Liver (tissue), 9 donors: ENCODE results near the gene COL21A1. TPM values are rescaled to one million over a fixed set of nuclear protein-coding genes. Genes with fewer than 3 reads are reported as not detected.

ENCODE experiments used
- DNase-seq: peaks from one replicate; pipeline ENCODE4 v3.0.0-alpha.2; 2017; ENCODE audit warnings: low spot score
- H3K27ac ChIP-seq, 2 donors: one replicate each; pipeline ENCODE4 v1.7.0; 2013; ENCODE audit warnings: inconsistent platforms in 2 of 2, low read length in 2 of 2, control low read depth in 1 of 2, low read depth in 1 of 2, mild to moderate bottlenecking in 1 of 2
- H3K27me3 ChIP-seq, 4 donors: one replicate each; pipeline versions ENCODE4 v1.6.1 to v1.7.0; 2013; ENCODE audit warnings: low read length in 3 of 4, inconsistent platforms in 1 of 4, mild to moderate bottlenecking in 1 of 4, moderate library complexity in 1 of 4; ENCODE audit not compliant: control insufficient read depth in 4 of 4, insufficient read depth in 4 of 4
- H3K36me3 ChIP-seq, 4 donors: one replicate each; pipeline versions ENCODE4 v1.6.1 to v1.7.0; 2013; ENCODE audit warnings: low read length in 3 of 4, mild to moderate bottlenecking in 3 of 4, low read depth in 1 of 4, moderate library complexity in 1 of 4; ENCODE audit not compliant: control insufficient read depth in 4 of 4, insufficient read depth in 3 of 4
- H3K4me1 ChIP-seq, 4 donors: one replicate each; pipeline versions ENCODE4 v1.6.1 to v1.7.0; 2013; ENCODE audit warnings: low read length in 3 of 4, mild to moderate bottlenecking in 3 of 4, moderate library complexity in 1 of 4; ENCODE audit not compliant: control insufficient read depth in 4 of 4, insufficient read depth in 4 of 4
- H3K4me3 ChIP-seq, 3 donors: one replicate each; pipeline versions ENCODE4 v1.6.1 to v1.7.0; 2013; ENCODE audit warnings: low read length in 3 of 3, control low read depth in 1 of 3, low read depth in 1 of 3, mild to moderate bottlenecking in 1 of 3
- H3K9ac ChIP-seq, 2 donors: one replicate each; pipeline ENCODE4 v1.7.0; 2013; ENCODE audit warnings: low read length in 2 of 2, mild to moderate bottlenecking in 2 of 2, moderate library complexity in 2 of 2, control low read depth in 1 of 2, low read depth in 1 of 2
- H3K9me3 ChIP-seq, 4 donors: one replicate each; pipeline versions ENCODE4 v1.6.1 to v1.7.0; 2013; ENCODE audit warnings: low read length in 3 of 4; ENCODE audit not compliant: control insufficient read depth in 4 of 4
- CTCF ChIP-seq: fragments of 150-350 bp; IDR thresholded peaks from 2 replicates; pipeline ENCODE4 v1.5.1; 2017; ENCODE audit warnings: improper control_type of control experiment, low read depth, low read length; ENCODE audit not compliant: missing input control
- EGR1 ChIP-seq, 2 donors: IDR thresholded peaks; 2 replicates each; pipeline ENCODE4 v1.6.1; 2016 to 2018; ENCODE audit warnings: antibody characterized with exemption in 2 of 2, low read depth in 2 of 2
- FOXA1 ChIP-seq: IDR thresholded peaks from 2 replicates; pipeline ENCODE4 v1.6.1; 2016; ENCODE audit warnings: antibody characterized with exemption
- FOXA2 ChIP-seq: IDR thresholded peaks from 2 replicates; pipeline ENCODE4 v1.6.1; 2016; ENCODE audit warnings: antibody characterized with exemption
- HNF4G ChIP-seq: IDR thresholded peaks from 2 replicates; pipeline ENCODE4 v1.6.1; 2016; ENCODE audit warnings: antibody characterized with exemption
- JUND ChIP-seq, 2 donors: IDR thresholded peaks; 2 replicates each; pipeline ENCODE4 v1.6.1; 2016; ENCODE audit warnings: antibody characterized with exemption in 2 of 2
- MAX ChIP-seq: IDR thresholded peaks from 2 replicates; pipeline ENCODE4 v1.6.1; 2016; ENCODE audit warnings: antibody characterized with exemption
- RAD21 ChIP-seq, 2 donors: IDR thresholded peaks; 2 replicates each; pipeline ENCODE4 v1.6.1; 2016; ENCODE audit warnings: antibody characterized with exemption in 2 of 2, mild to moderate bottlenecking in 2 of 2
- SP1 ChIP-seq: IDR thresholded peaks from 2 replicates; pipeline ENCODE4 v1.6.1; 2018; ENCODE audit warnings: antibody characterized with exemption, mild to moderate bottlenecking
- YY1 ChIP-seq: IDR thresholded peaks from 2 replicates; pipeline ENCODE4 v1.6.1; 2016; ENCODE audit warnings: antibody characterized with exemption, mild to moderate bottlenecking
- ZBTB33 ChIP-seq: IDR thresholded peaks from 2 replicates; pipeline ENCODE4 v1.6.1; 2016; ENCODE audit warnings: antibody characterized with exemption
- WGBS: extraction: QIAGEN DNeasy Blood & Tissue Kit; methylation state at CpG from one replicate; pipeline ENCODE4 v1.1.7; 2013; 5-methylcytosine and 5-hydroxymethylcytosine counted together
- polyA plus RNA-seq, 2 donors: library from polyadenylated mRNA; stranded (reverse) in 1 of 2; unstranded in 1 of 2; fragments of 200-250 nt in 1 of 2; fragments of >200 nt in 1 of 2; fragmentation: Nextera tagmentation in 1 of 2; extraction: Ambion mirVana in 1 of 2; gene quantifications; one replicate each; pipeline versions ENCODE4 v1.2.1 to v1.2.3, GENCODE V29; 2013 to 2015
- total RNA-seq, 2 donors: library from RNA; depleted of rRNA; stranded (reverse); fragments of >200 nt; gene quantifications; one replicate each; pipeline ENCODE4 v1.2.3, GENCODE V29; 2014
- TF ChIP-seq, protein P1 (sequence below): IDR thresholded peaks from 2 replicates; pipeline ENCODE4 v1.6.1; 2016; ENCODE audit warnings: antibody characterized with exemption, mild to moderate bottlenecking
- donor health status: healthy.
- donor health status: healthy.
- donor health status: healthy.
- donor health status: healthy.
- donor health status: healthy.

Gene COL21A1
- total and polyA plus RNA-seq, 4 donors, result 0.48 to 1.3 (median 0.52) TPM

DNA sequence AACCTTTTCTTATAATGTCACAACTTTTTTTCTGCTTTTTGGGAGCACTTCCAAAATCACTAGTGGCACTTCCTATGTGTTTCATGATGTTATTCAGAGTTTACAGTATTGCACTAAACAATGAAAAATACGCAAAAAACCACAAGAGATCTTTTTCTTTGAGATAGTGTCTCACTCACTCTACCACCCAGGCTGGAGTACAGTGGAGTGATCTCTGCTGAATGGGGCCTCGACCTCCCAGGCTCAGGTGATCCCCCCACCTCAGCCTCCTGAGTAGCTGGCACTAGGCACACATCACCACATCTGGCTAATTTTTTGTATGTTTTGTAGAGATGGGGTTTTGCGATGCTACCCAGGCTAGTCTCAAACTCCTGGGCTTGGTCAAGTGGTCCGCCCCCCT is 158.7 kb downstream of the COL21A1 start:
- 71% methylated on average over 4 of the region's 4 CpGs for WGBS
- H3K9ac ChIP-seq, result no peak overlapping the region
- no peaks in the 10 kb centered on the region for H3K36me3 ChIP-seq
- H3K9me3 ChIP-seq, result peaks cover 0 to 4% (median 2%) of the 10 kb centered on the region in 4 donors
- no peak for DNase-seq
- TF ChIP-seq FOXA1, result no peak
- no peak for TF ChIP-seq EGR1 (IDR thresholded peaks at IDR 0.05; ENCODE audit: low read depth in 2 of 2)
- no peak for TF ChIP-seq HNF4G
- TF ChIP-seq, protein P1, sequence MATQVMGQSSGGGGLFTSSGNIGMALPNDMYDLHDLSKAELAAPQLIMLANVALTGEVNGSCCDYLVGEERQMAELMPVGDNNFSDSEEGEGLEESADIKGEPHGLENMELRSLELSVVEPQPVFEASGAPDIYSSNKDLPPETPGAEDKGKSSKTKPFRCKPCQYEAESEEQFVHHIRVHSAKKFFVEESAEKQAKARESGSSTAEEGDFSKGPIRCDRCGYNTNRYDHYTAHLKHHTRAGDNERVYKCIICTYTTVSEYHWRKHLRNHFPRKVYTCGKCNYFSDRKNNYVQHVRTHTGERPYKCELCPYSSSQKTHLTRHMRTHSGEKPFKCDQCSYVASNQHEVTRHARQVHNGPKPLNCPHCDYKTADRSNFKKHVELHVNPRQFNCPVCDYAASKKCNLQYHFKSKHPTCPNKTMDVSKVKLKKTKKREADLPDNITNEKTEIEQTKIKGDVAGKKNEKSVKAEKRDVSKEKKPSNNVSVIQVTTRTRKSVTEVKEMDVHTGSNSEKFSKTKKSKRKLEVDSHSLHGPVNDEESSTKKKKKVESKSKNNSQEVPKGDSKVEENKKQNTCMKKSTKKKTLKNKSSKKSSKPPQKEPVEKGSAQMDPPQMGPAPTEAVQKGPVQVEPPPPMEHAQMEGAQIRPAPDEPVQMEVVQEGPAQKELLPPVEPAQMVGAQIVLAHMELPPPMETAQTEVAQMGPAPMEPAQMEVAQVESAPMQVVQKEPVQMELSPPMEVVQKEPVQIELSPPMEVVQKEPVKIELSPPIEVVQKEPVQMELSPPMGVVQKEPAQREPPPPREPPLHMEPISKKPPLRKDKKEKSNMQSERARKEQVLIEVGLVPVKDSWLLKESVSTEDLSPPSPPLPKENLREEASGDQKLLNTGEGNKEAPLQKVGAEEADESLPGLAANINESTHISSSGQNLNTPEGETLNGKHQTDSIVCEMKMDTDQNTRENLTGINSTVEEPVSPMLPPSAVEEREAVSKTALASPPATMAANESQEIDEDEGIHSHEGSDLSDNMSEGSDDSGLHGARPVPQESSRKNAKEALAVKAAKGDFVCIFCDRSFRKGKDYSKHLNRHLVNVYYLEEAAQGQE, result no peak
- no peak for TF ChIP-seq RAD21 (IDR thresholded peaks at IDR 0.05)
- TF ChIP-seq JUND (IDR thresholded peaks at IDR 0.05), result no peak
- TF ChIP-seq SP1, result no peak
- TF ChIP-seq FOXA2, result no peak
- TF ChIP-seq CTCF, result no peak
- TF ChIP-seq ZBTB33, result no peak
- TF ChIP-seq YY1, result no peak
- no peaks in the 10 kb centered on the region for H3K27me3 ChIP-seq
- H3K4me3 ChIP-seq, result no peak overlapping the region
- H3K4me1 ChIP-seq, result no peaks in the 10 kb centered on the region
- H3K27ac ChIP-seq, result no peak overlapping the region

DNA sequence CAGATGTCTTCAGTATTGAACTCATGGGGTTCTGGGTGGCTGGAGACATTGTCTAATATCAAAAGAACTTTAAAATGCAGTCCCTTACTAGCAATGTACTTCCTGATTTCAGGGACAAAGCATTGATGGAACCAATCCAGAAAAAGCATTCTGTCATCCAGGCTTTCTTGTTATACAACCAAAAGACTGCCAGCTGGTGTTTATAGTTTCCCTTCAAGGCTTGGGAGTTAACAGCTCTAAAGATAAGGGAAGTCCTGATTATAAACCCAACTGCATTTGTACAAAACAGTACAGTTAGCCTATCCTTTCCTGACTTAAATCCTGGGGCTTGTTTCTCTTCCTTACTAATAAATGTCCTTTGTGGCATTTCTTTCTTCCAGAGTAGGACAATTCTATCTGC is 160.0 kb downstream of the COL21A1 start:
- Histone ChIP-seq H3K4me1 (no peaks in the 10 kb centered on the region), H3K36me3 (no peaks in the 10 kb centered on the region), H3K27me3 (no peaks in the 10 kb centered on the region), H3K4me3 (no peak overlapping the region), H3K9me3 (peaks cover 0 to 4% (median under 1%) of the 10 kb centered on the region in 4 donors), H3K9ac (no peak overlapping the region), H3K27ac (no peak overlapping the region)
- no peak for DNase-seq
- TF ChIP-seq MAX, result no peak
